Ascending aorta (tissue), 2 donors: ENCODE measurements around the gene CIDEC. TPM values are rescaled to one million over a fixed set of nuclear protein-coding genes. Genes with fewer than 3 reads are reported as not detected.
"Not testable (repeated sequence)": the region's sequence is repeated elsewhere in the genome, so short reads cannot be mapped to it uniquely, and the experiment has no call there.

ENCODE experiments used
- DNase-seq, 2 donors: peaks; one replicate each; pipeline ENCODE4 v3.0.0-alpha.2; 2019; ENCODE audit warnings: low spot score in 2 of 2
- H3K27ac ChIP-seq, 2 donors: fragments of 200-600 bp; sonication (generic); one replicate each; pipeline ENCODE4 v1.5.1; 2016 to 2017; ENCODE audit warnings: mild to moderate bottlenecking in 1 of 2
- H3K27me3 ChIP-seq: fragments of 200-600 bp; sonication (generic); one replicate; pipeline ENCODE4 v1.5.1; 2017
- H3K36me3 ChIP-seq, 2 donors: fragments of 200-600 bp; sonication (generic); one replicate each; pipeline ENCODE4 v1.5.1; 2016
- H3K4me1 ChIP-seq, 2 donors: fragments of 200-600 bp; sonication (generic); one replicate each; pipeline ENCODE4 v1.5.1; 2016 to 2017; ENCODE audit warnings: mild to moderate bottlenecking in 1 of 2
- H3K4me3 ChIP-seq, 2 donors: fragments of 200-600 bp; sonication (generic); one replicate each; pipeline ENCODE4 v1.5.1; 2016 to 2017; ENCODE audit warnings: mild to moderate bottlenecking in 1 of 2
- H3K9me3 ChIP-seq, 2 donors: fragments of 200-600 bp; sonication (generic); one replicate each; pipeline ENCODE4 v1.5.1; 2016
- intact Hi-C: fragments of 100-400 bp; cut with DNase I; formaldehyde crosslinking; loops from one replicate; pipeline ENCODE4 v1.15.1; 2023
- total RNA-seq: library from RNA; depleted of rRNA; stranded (reverse); fragments of >200 nt; gene quantifications from one replicate; pipeline ENCODE4 v1.1.0, GENCODE V29; 2016
- TF ChIP-seq, protein P1 (sequence below), 3 experiments: fragments of 200-600 bp in 2 of 3; fragments of 450-650 bp in 1 of 3; sonication (generic) in 2 of 3; IDR thresholded peaks; one replicate each; pipeline ENCODE4 v1.5.1; 2016 to 2019; ENCODE audit warnings: antibody characterized with exemption in 3 of 3, mild to moderate bottlenecking in 1 of 3, moderate library complexity in 1 of 3

Gene CIDEC
- total RNA-seq, 1 donor from 2014 or later: 29.9 TPM

- peak overlapping the region; percentile 44 to 63 for H3K4me3 ChIP-seq
- no peaks in the 10 kb centered on the region for H3K9me3 ChIP-seq
- H3K27ac ChIP-seq: no peak overlapping the region
- TF ChIP-seq, protein P1, sequence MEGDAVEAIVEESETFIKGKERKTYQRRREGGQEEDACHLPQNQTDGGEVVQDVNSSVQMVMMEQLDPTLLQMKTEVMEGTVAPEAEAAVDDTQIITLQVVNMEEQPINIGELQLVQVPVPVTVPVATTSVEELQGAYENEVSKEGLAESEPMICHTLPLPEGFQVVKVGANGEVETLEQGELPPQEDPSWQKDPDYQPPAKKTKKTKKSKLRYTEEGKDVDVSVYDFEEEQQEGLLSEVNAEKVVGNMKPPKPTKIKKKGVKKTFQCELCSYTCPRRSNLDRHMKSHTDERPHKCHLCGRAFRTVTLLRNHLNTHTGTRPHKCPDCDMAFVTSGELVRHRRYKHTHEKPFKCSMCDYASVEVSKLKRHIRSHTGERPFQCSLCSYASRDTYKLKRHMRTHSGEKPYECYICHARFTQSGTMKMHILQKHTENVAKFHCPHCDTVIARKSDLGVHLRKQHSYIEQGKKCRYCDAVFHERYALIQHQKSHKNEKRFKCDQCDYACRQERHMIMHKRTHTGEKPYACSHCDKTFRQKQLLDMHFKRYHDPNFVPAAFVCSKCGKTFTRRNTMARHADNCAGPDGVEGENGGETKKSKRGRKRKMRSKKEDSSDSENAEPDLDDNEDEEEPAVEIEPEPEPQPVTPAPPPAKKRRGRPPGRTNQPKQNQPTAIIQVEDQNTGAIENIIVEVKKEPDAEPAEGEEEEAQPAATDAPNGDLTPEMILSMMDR (IDR thresholded peaks at IDR 0.05): peak in 2 of 3 experiments; percentile 9 to 29
- H3K27me3 ChIP-seq: no peaks in the 10 kb centered on the region
- peak in 1 of 2 donors; percentile 69 for DNase-seq
- H3K36me3 ChIP-seq: no peaks in the 10 kb centered on the region
- intact Hi-C loops: no loop called here
- H3K4me1 ChIP-seq: peaks cover 0 to 24% of the 10 kb centered on the region in 2 donors
Measured at GRCh38 chr3:9862391-9863057, 17.5 kb downstream of the CIDEC start.

DNA sequence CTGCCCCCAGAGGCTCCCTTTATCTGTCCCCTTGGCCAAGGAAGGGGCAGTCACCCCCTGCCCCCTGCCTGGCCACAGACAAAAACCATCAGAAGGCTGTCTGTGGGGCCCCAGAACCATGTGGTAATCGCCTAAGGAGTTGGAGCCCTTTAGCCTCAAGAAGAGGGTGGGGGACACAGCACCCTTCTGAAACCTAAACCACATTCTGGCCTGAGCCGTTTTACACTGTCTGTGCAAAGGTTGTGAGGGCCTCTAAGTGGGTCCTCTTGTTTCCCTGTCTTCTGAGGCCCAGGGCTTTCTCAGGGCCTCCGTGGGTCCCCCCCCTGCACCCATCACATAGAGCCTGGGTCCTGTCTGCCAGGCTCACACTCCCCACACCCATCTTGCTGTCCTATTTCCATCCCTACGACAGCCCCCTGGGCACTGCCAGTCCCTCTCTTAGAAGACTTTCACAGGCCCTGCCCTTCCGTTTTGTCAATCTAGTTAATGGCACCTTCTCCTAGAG, 18.4 kb downstream of the CIDEC start:
- no peak overlapping the region for H3K27ac ChIP-seq
- intact Hi-C loops: no loop called here
- TF ChIP-seq, protein P1 (IDR thresholded peaks at IDR 0.05): no peak

GRCh38 chr3:9861201-9861600, 18.9 kb downstream of the CIDEC start:
- TF ChIP-seq, protein P1 (IDR thresholded peaks at IDR 0.05): no peak
- no peak for DNase-seq
- Histone ChIP-seq H3K27me3 (no peaks in the 10 kb centered on the region), H3K36me3 (no peaks in the 10 kb centered on the region), H3K4me1 (peaks cover 0 to 20% of the 10 kb centered on the region in 2 donors), H3K9me3 (no peaks in the 10 kb centered on the region), H3K27ac (no peak overlapping the region), H3K4me3 (no peak overlapping the region)
- intact Hi-C loops: no loop called here

More for the DNA sequence above, 18.4 kb downstream of the CIDEC start:
- no peaks in the 10 kb centered on the region for H3K9me3 ChIP-seq
- DNase-seq: no peak
- H3K4me1 ChIP-seq: peaks cover 0 to 20% of the 10 kb centered on the region in 2 donors
- H3K4me3 ChIP-seq: no peak overlapping the region
- H3K36me3 ChIP-seq: no peaks in the 10 kb centered on the region
- H3K27me3 ChIP-seq: no peaks in the 10 kb centered on the region

- H3K4me1 ChIP-seq: peaks cover 0 to 7% of the 10 kb centered on the region in 2 donors
- H3K36me3 ChIP-seq: no peaks in the 10 kb centered on the region
- no peaks in the 10 kb centered on the region for H3K27me3 ChIP-seq
- H3K27ac ChIP-seq: no peak overlapping the region
- TF ChIP-seq, protein P1 (IDR thresholded peaks at IDR 0.05): no peak
- no peak for DNase-seq
- H3K4me3 ChIP-seq: no peak overlapping the region
- H3K9me3 ChIP-seq: no peaks in the 10 kb centered on the region
- intact Hi-C loops: no loop called here
Measured at GRCh38 chr3:9859530-9860025, 20.5 kb downstream of the CIDEC start.

- Histone ChIP-seq H3K9me3 (no peaks in the 10 kb centered on the region), H3K36me3 (no peaks in the 10 kb centered on the region), H3K4me3 (no peak overlapping the region), H3K27ac (no peak overlapping the region), H3K27me3 (no peaks in the 10 kb centered on the region), H3K4me1 (no peaks in the 10 kb centered on the region)
- TF ChIP-seq, protein P1 (IDR thresholded peaks at IDR 0.05): no peak
- intact Hi-C loops: no loop called here
- no peak for DNase-seq
Measured at GRCh38 chr3:9855594-9855993, 24.5 kb downstream of the CIDEC start.

DNA sequence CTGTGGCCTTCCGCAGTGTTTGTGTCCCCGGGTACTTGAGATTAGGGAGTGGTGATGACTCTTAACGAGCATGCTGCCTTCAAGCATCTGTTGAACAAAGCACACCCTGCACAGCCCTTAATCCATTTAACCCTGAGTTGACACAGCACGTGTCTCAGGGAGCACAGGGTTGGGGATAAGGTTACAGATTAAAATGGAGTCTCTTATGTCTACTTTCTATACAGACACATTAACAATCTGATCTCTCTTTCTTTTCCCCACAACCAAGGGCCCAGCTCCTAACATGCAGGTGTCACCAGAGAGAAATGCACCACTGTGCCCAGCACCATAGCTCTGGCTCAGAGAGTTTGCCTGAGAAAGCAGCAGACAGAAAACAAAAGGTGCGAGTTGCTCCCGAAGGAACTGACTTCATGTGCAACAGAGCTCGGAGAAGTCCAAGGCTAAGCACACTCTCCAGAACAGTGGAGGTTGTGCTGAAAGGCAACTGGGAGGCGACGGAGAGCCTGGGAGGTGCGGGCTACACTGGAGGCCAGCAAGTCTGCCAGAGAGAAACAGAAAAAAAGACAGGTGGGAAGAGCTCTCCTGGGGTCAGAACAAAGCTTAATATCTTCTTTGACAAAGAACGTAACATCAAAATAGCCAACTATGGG, 25.6 kb downstream of the CIDEC start:
- H3K9me3 ChIP-seq, intact Hi-C loops, DNase-seq, H3K4me1 ChIP-seq, H3K27me3 ChIP-seq, H3K4me3 ChIP-seq, H3K36me3 ChIP-seq, H3K27ac ChIP-seq: not testable (repeated sequence)
